HCT116 (cell line): ENCODE results near the gene COL23A1.

ENCODE experiments used
- CTCF ChIP-seq, 3 experiments: fragments of 200-600 bp in 1 of 3; sonication (generic) in 1 of 3; IDR thresholded peaks in 2 of 3; conservative IDR thresholded peaks in 1 of 3; 2 replicates each; pipeline ENCODE4 v1.5.1; 2012 to 2017; ENCODE audit warnings: low read depth in 2 of 3, low read length in 2 of 3, antibody characterized with exemption in 1 of 3, borderline replicate concordance in 1 of 3, control low read depth in 1 of 3, mild to moderate bottlenecking in 1 of 3, mixed read lengths in 1 of 3, mixed run types in 1 of 3, moderate library complexity in 1 of 3; ENCODE audit not compliant: insufficient read depth in 1 of 3
- EZH2 ChIP-seq: fragments of 200-600 bp; sonication (generic); IDR thresholded peaks from 2 replicates; pipeline ENCODE4 v1.6.1; 2017; ENCODE audit warnings: antibody characterized with exemption, mixed run types
- EZH2phosphoT487 ChIP-seq: fragments of 200-600 bp; IDR thresholded peaks from 2 replicates; pipeline ENCODE4 v1.6.1; 2018; ENCODE audit warnings: antibody characterized with exemption, borderline replicate concordance
- POLR2A ChIP-seq: IDR thresholded peaks from 2 replicates; pipeline ENCODE4 v1.7.0; 2011; ENCODE audit warnings: borderline replicate concordance; ENCODE audit not compliant: insufficient read depth, insufficient read length; ENCODE audit errors: extremely low read depth

GRCh38 chr5:178544166-178544834 is 45.9 kb downstream of the COL23A1 start:
- TF ChIP-seq POLR2A (no peak), EZH2phosphoT487 (no peak), EZH2 (no peak), CTCF (IDR thresholded peaks at IDR 0.05 in 2 of 3, conservative IDR thresholded peaks at IDR 0.05 in 1 of 3; ENCODE audit: borderline replicate concordance in 1 of 3, insufficient read depth in 1 of 3, low read depth in 2 of 3, low read length in 2 of 3) (no peak)
